ENCODE data around the gene PBX1.

GRCh38 chr1:164662462-164662861, 103.5 kb downstream of the PBX1 start:
- TF ChIP-seq ZNF138 (tag by site-specific recombination; IDR thresholded peaks at IDR 0.05; ENCODE audit: borderline replicate concordance), result no peak
- TF ChIP-seq, protein P1, sequence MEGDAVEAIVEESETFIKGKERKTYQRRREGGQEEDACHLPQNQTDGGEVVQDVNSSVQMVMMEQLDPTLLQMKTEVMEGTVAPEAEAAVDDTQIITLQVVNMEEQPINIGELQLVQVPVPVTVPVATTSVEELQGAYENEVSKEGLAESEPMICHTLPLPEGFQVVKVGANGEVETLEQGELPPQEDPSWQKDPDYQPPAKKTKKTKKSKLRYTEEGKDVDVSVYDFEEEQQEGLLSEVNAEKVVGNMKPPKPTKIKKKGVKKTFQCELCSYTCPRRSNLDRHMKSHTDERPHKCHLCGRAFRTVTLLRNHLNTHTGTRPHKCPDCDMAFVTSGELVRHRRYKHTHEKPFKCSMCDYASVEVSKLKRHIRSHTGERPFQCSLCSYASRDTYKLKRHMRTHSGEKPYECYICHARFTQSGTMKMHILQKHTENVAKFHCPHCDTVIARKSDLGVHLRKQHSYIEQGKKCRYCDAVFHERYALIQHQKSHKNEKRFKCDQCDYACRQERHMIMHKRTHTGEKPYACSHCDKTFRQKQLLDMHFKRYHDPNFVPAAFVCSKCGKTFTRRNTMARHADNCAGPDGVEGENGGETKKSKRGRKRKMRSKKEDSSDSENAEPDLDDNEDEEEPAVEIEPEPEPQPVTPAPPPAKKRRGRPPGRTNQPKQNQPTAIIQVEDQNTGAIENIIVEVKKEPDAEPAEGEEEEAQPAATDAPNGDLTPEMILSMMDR (tag by site-specific recombination; IDR thresholded peaks at IDR 0.05), result no peak
- no peak for TF ChIP-seq ZBTB7A (tag by site-specific recombination; IDR thresholded peaks at IDR 0.05; ENCODE audit: low read depth)
